EL (cell line): ENCODE results near the gene IP6K2.

ENCODE experiments used
- DNase-seq: peaks from one replicate; pipeline ENCODE4 v3.0.0-alpha.2; 2016

IP6K2 gene

GRCh38 chr3:48688032-48688736 is 28.8 kb downstream of the IP6K2 start:
- no peak for DNase-seq

- DNase-seq = no peak
Observed at GRCh38 chr3:48687220-48687678, 29.8 kb downstream of the IP6K2 start.

GRCh38 chr3:48686538-48687219 is 30.3 kb downstream of the IP6K2 start:
- DNase-seq = no peak

- DNase-seq = peak; percentile 79
Observed at GRCh38 chr3:48685603-48686511, 31.2 kb downstream of the IP6K2 start, which contains the start of gene NCKIPSD. Gene NCKIPSD, minus strand, starts transcription at chr3:48685915. Its CDS starts 108 bp downstream, at chr3:48685807.

GRCh38 chr3:48685293-48685602 is 31.8 kb downstream of the IP6K2 start:
- DNase-seq = no peak

GRCh38 chr3:48684480-48685143 is 32.4 kb downstream of the IP6K2 start:
- DNase-seq = peak; percentile 50

- no peak for DNase-seq
Observed at GRCh38 chr3:48684054-48684349, 33.0 kb downstream of the IP6K2 start.

GRCh38 chr3:48682786-48683185 is 34.2 kb downstream of the IP6K2 start:
- DNase-seq = no peak

- DNase-seq = no peak
Observed at GRCh38 chr3:48681974-48682610, 34.9 kb downstream of the IP6K2 start.

- no peak for DNase-seq
Observed at GRCh38 chr3:48681541-48681880, 35.5 kb downstream of the IP6K2 start.

- no peak for DNase-seq
Observed at GRCh38 chr3:48680811-48681540, 36.0 kb downstream of the IP6K2 start.

- DNase-seq = no peak
Observed at GRCh38 chr3:48679411-48680391, 37.3 kb downstream of the IP6K2 start.

GRCh38 chr3:48678566-48679380 is 38.2 kb downstream of the IP6K2 start:
- DNase-seq = no peak

GRCh38 chr3:48678056-48678455 is 39.0 kb downstream of the IP6K2 start:
- DNase-seq = peak; percentile 60

- no peak for DNase-seq
Observed at GRCh38 chr3:48674505-48674904, 42.5 kb downstream of the IP6K2 start.

- no peak for DNase-seq
Observed at GRCh38 chr3:48672522-48672921, 44.5 kb downstream of the IP6K2 start.

- no peak for DNase-seq
Observed at GRCh38 chr3:48664929-48665328, 52.1 kb downstream of the IP6K2 start.

GRCh38 chr3:48664313-48664644 is 52.7 kb downstream of the IP6K2 start:
- no peak for DNase-seq

- peak; percentile 98 for DNase-seq
Observed at GRCh38 chr3:48663489-48664312, 53.3 kb downstream of the IP6K2 start.
